GM19099 (cell line): ENCODE measurements around the gene ANKRD13D.

Experiments used
- POLR2A ChIP-seq: IDR thresholded peaks from 3 replicates; pipeline ENCODE4 v1.6.1; 2011; ENCODE audit warnings: low read depth; ENCODE audit not compliant: insufficient read length; ENCODE audit errors: extremely low read depth

Gene ANKRD13D

DNA sequence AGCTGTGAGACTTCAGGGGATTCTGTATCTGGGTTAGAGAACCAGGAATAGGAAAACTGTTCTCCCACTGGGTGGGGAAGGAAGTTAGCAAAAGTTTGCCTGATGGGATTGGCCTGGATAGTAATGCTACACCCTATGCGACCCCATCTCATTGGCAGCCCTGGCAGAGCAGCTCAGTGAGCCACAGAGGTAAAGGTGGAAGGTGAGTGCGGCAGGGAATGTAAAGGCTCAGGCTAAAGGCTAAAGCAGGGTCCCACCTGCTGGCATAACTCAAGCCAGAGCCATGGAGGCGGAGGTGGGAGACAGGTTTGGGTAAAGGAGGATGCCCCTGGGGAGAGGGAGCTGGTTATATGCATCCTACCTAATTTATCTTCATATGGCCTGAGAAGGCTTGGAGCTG lies 32.9 kb downstream of the ANKRD13D start:
- TF ChIP-seq POLR2A = no peak

DNA sequence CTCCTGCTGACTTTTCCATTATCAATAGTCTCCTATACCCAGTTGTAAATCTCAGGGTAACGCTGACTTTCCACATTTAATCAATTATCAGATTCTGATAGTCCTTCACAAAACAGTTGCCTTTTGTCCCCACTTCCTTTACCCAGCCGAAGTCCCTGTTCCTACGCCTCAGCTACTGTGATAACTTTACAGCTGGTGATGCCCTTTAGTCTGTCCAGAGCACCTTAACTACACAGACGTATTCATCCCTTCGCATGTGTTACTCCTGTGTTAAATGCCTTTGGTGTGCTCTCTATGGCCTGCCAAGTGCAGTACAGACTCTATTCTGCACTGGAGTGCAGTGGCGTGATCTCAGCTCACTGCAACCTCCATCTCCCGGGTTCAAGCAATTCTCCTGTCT lies 34.4 kb downstream of the ANKRD13D start:
- TF ChIP-seq POLR2A = no peak

DNA sequence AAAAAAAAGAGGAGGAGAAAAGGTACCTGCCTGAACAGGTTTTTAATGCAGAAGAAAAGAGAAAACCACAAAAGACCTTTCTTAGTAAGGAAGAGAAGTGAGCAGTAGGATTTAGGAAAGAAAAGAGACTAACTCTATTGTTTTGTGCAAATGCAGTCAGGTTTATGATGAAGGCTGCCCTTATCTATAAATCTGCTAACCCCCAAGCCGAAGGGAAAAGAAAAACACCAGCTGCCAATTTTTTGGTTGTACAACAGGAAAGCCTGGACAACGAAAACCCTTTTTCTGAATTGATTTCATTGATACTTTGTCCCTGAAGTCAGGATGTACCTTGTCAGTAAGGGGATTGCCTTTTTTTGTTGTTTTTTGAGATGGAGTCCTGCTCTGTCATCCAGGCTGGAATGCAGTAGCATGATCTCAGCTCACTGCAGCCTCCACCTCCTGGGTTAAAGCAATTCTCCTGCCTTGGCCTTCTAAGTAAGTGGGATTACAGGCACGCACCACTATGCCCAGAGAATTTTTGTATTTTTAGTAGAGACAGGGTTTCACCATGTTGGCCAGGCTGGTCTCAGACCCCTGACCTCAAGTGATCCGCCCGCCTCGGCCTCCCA lies 43.1 kb downstream of the ANKRD13D start:
- no peak for TF ChIP-seq POLR2A

DNA sequence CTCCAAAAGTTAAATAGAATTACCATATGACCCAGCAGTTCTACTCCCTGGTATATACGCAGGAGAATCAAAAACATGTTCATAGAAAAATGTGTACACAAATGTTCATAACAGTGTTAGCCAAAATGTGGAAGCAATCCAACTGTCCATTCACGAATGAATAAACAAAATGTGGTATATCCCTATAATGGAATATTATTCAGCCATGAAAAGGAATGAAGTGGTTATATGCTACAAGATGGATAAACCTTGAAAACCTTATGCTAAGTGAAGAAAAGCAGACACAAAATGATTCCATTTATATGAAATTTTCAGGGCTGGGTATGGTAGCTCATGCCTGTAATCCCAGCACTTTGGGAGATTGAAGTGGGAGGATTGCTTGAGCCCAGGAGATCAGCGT lies 48.2 kb downstream of the ANKRD13D start:
- TF ChIP-seq POLR2A = no peak

DNA sequence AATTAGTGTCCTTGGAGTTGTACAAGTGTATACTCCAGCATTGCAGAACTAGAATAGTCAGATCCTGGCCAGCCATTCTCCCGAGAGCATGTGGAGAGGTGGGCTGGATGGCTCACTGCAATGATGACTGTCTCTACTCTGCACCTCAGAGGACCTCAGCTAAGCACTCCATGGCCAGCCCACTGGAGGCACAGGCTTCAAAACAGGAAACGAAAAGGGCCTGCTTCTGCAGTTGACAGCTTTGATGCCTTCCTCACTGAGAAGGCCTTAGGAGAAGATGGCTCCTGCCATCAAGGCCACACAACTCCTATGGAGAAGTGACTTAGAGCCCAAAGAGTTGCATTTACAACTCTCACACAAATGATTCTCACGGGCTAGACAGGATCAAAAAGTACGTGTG lies 55.2 kb downstream of the ANKRD13D start:
- TF ChIP-seq POLR2A = no peak

DNA sequence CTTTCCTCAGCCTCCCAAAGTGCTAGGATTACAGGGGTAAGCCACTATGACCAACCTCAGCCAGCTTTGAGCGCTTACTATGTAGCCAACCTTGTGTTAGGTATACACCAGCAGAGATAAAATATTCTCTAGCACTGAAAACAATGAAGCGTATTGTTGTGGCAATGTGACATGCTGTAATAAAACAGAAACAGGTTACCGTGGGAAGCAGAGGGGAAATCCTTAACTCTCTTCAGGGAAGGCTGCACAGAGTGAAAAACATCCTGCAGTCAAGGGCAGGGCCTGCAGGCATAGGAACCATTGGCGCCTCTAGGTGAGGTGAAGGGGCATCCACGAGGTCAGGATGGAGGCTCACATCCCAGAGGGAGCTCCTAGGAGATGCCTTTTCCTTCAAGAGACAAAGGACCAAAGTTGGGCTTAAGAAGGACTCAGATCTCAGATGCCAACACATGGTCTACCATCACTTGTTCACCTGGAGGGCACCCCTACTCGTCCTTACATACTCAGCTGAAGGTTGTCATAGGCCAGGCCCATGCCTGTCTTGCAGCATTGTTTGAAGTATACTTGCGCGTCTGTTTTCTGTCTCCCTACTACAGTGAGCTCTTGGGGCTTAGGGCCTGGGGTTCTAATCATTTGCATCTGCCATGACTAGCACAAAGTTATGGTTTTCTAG lies 56.3 kb downstream of the ANKRD13D start:
- no peak for TF ChIP-seq POLR2A

DNA sequence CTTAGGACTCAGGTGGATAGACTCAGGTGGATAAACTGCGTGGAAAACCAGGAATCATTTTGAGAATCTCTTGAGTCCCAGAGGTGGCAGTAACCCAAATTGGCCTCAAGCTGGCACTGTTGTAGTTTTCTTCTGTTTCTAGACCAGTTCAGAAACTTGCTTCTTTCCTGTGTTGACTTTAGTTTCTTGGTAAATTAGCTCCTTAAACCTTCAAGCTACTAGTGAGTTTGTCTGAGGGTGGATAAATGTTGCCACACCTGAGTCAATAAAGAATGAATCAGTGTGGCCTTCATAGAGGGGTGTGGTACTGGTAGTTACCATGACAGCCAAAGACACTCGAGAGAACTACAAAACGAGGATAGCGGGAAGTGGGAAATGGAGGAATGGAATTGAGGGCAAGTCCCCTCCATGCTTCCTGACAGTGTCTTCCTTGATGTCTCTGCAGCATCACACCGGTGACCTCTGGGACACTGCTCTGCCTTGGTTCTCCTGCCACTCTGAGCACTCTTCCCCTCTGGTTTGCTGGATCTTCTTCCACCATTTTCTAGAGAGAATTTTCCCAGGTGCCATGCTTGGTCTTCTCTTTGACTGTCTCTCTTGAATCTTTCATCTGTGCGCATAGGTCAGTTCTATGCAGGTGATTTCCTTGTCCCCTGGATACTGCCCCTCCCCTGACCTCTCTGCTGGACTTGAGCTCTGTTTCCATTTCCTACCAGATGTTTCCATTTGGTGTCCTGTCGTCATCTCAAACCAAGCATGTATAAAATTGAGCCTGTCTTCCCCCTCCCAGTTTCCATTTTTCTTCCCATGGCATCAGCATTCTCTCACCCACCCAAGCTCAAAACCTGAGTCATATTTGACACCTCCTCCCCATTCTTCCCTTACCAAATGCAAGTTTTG lies 57.1 kb downstream of the ANKRD13D start:
- TF ChIP-seq POLR2A = no peak

DNA sequence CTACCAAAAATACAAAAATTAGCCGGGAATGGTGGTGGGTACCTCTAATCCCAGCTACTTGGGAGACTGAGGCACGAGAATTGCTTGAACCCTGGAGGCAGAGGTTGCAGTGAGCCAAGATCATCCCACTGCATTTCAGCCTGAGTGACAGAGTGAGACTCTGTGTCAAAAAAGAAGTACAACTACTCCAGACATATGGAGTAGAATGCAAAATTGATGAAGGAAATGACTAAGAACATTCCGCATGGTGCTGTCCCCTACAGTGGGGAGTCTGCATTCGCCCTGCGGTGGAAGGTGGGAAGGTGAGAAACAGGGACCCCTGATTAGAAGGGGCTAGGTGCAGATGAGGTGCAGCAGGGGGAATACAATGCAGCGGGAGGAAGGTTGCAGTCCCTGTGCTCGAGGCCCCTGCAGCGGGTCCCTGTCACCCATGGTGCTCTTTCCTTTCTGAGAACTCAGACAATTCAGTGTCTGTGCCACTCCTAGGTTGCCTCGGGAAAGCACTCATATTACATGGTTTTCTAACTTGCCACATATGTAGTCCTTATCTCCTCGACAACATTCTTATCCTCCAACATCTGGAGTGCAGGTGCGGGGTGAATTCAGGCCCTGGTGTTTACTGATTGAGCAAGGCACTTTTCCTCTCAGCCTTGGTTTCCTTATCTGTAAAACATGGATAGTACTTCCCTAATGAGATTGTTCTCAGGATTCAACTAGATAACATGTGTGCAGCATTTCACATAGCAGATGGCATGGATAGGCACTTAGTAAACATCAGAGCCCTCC lies 59.1 kb downstream of the ANKRD13D start:
- no peak for TF ChIP-seq POLR2A

DNA sequence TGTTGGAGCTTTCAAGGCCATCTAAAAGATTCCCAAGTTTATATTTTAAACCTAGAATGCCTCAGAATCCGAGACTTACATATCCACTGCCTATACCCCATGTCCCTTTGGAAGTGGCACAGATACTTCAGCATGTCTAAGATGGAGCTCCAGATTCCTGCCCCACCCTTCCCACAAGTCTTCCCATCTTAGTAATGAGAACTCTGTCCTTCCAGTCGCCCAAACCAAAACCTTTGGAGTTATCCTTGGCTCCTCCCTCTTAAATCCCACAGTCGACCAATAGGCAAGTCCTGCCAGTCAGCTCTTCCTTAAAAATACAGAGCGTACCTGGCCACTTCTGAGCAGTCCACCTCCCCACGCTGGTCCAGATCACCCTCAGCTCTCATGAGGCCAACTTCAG lies 59.9 kb downstream of the ANKRD13D start:
- no peak for TF ChIP-seq POLR2A

DNA sequence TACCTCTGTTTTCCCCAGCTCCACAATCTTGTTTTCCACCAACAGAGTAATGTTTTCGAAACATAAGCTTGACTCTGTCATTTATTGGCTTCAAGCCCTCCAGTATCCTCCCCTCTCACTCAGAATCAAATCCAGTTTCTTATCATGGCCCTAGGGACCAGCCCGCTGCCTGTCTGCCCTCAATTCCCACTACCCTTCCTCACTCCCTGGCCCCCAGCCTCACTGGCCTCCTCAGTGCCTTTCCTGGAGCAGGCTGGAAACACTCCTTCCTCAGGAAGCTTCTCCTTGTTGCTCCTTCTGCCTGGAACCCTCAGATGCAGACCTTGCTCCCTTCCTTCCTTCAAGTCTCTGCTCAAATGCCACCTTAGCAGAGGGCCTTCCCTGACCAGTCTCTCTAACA lies 60.4 kb downstream of the ANKRD13D start:
- TF ChIP-seq POLR2A = no peak

DNA sequence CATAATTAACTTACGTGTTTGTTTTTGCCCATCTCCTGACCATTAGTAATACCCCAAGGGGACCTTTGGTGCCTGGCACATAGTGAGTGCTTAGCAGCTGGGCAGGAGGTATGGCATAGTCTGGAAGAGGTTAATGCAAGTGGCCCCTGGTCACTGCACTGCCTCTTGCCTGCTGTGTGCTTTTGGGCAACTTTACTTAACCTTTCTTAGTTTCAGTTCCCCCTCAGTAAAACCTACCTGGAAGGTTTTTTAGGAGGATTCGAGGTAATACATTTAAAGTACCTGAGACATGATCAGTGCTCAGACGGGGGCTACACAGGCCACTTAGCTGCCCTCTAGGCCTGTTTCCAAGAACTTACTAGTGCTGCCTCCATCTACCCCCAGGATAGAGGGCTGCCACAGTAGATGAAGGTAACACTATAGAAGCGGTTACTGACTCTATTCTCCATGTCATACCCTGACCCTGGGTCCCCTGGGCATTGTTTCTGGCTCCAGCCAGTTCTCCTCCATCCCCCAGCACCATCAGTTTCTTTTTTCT lies 60.9 kb downstream of the ANKRD13D start:
- no peak for TF ChIP-seq POLR2A

DNA sequence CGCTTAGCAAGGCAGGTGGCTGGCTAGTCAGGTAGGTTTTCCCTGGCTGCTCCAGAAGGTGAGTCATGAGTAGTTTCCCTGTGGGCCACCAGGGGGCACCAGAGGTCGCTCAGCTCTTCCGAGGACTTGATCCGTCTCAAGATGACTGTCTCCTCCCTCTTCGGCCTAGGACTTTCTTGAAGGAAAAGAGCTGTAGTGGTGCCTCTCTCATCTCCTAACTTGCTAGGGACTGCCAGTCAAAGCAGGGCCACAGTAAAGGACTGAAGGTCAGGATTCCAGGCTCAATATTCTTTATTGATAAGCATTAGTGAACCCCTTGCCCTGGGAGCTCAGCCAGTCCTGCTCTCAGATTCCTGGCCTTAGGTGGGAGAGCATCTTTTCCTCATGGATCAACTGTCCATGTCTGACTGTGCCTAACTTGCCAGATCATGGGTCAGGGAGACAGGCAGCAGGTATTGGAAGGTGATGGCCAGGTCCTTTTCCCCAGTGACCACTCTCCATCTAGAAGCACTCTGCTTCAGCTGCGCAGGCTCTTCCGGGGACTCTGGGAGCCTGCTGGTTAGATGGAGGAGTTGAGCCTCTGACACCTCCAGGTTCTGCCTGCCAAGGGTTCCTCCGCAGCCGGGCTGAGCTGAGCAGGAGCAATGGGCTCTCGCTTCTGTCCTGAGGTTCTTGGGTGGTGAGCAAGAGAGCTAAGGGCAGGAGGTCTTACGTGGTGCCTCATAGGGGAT lies 62.3 kb downstream of the ANKRD13D start:
- TF ChIP-seq POLR2A = peak; percentile 39
